ENCODE measurements around the gene TAS2R43.
"Not testable (repeated sequence)": the region's sequence is repeated elsewhere in the genome, so short reads cannot be mapped to it uniquely, and the experiment has no call there.

TAS2R43 gene

DNA sequence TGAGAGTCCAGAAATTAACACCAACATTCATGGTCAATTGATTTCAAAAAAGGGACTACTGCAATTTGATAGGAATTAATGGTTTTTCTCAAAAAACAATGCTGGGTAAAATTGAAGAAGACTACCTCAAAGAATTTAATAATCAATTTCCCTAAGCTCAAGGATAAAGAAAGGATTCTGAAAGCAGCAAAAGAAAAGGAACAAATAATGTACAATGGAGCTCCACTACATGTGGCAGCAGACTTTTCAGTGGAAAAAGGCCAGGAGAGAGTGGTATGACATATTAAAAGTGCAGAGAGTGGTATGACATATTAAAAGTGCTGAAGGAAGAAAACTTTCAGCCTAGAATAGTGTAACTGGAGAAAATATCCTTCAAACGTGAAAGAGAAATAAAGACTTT, 15.6 kb upstream of the TAS2R43 start:
- Histone ChIP-seq H3K4me3 (ENCODE audit: low read depth, low read length) (no peak overlapping the region), H3K9me3 (ENCODE audit: control insufficient read depth, insufficient read depth, low read depth, low read length) (no peaks in the 10 kb centered on the region), H3K4me1 (ENCODE audit: control insufficient read depth, insufficient read depth, low read length) (no peaks in the 10 kb centered on the region), H3K36me3 (ENCODE audit: control insufficient read depth in 2 of 2, insufficient read depth in 1 of 2, low read length in 2 of 2) (peaks cover 0 to 4% of the 10 kb centered on the region in 2 experiments; a peak in 1 of 3 replicates), H3K27ac (ENCODE audit: extremely low read depth, low read depth, low read length) (no peak overlapping the region)
- TF ChIP-seq SP2 (tag by site-specific recombination; IDR thresholded peaks at IDR 0.05) (no peak), ZNF133 (tag by site-specific recombination; IDR thresholded peaks at IDR 0.05) (peak; percentile 73)
- POLR2A ChIA-PET, result no interaction called here
- CTCF ChIA-PET, result no interaction called here

- H3K36me3 ChIP-seq (ENCODE audit: control insufficient read depth in 2 of 2, insufficient read depth in 1 of 2, low read length in 2 of 2), result peaks cover 0 to 4% of the 10 kb centered on the region in 2 experiments; a peak in 1 of 3 replicates
- H3K4me1 ChIP-seq (ENCODE audit: control insufficient read depth, insufficient read depth, low read length), result no peaks in the 10 kb centered on the region
- no peak for TF ChIP-seq ZNF76 (tag by site-specific recombination; IDR thresholded peaks at IDR 0.05; ENCODE audit: borderline replicate concordance, low read depth)
- TF ChIP-seq ZNF785 (tag by site-specific recombination; IDR thresholded peaks at IDR 0.05), result no peak
- no peaks in the 10 kb centered on the region for H3K9me3 ChIP-seq (ENCODE audit: control insufficient read depth, insufficient read depth, low read depth, low read length)
- H3K4me3 ChIP-seq (ENCODE audit: low read depth, low read length), result no peak overlapping the region
- H3K27ac ChIP-seq (ENCODE audit: extremely low read depth, low read depth, low read length), result no peak overlapping the region
- ChIA-PET POLR2A (no interaction called here), CTCF (no interaction called here)
Measured at GRCh38 chr12:11106288-11106687, 14.2 kb upstream of the TAS2R43 start.

- Histone ChIP-seq H3K4me3 (ENCODE audit: low read depth, low read length) (no peak overlapping the region), H3K27ac (ENCODE audit: extremely low read depth, low read depth, low read length) (no peak overlapping the region), H3K36me3 (ENCODE audit: control insufficient read depth in 2 of 2, insufficient read depth in 1 of 2, low read length in 2 of 2) (peaks cover 0 to 4% of the 10 kb centered on the region in 2 experiments; a peak in 1 of 3 replicates), H3K9me3 (ENCODE audit: control insufficient read depth, insufficient read depth, low read depth, low read length) (no peaks in the 10 kb centered on the region), H3K4me1 (ENCODE audit: control insufficient read depth, insufficient read depth, low read length) (no peaks in the 10 kb centered on the region)
- TF ChIP-seq HOXC10 (CRISPR knock-in tag; IDR thresholded peaks at IDR 0.05) (no peak), ZNF26 (tag by site-specific recombination; IDR thresholded peaks at IDR 0.05) (no peak), ZFP3 (tag by site-specific recombination; IDR thresholded peaks at IDR 0.05; ENCODE audit: low read depth) (no peak)
- TF ChIP-seq, protein P1, sequence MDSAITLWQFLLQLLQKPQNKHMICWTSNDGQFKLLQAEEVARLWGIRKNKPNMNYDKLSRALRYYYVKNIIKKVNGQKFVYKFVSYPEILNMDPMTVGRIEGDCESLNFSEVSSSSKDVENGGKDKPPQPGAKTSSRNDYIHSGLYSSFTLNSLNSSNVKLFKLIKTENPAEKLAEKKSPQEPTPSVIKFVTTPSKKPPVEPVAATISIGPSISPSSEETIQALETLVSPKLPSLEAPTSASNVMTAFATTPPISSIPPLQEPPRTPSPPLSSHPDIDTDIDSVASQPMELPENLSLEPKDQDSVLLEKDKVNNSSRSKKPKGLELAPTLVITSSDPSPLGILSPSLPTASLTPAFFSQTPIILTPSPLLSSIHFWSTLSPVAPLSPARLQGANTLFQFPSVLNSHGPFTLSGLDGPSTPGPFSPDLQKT (IDR thresholded peaks at IDR 0.05; ENCODE audit: borderline replicate concordance, low read depth, low read length), result no peak
- POLR2A ChIA-PET, result no interaction called here
- CTCF ChIA-PET, result no interaction called here
Measured at GRCh38 chr12:11105546-11105945, 13.4 kb upstream of the TAS2R43 start.

- H3K27ac ChIP-seq (ENCODE audit: extremely low read depth, low read depth, low read length); H3K4me1 ChIP-seq (ENCODE audit: control insufficient read depth, insufficient read depth, low read length); H3K9me3 ChIP-seq (ENCODE audit: control insufficient read depth, insufficient read depth, low read depth, low read length); CTCF ChIA-PET; POLR2A ChIA-PET; H3K36me3 ChIP-seq (ENCODE audit: control insufficient read depth in 2 of 2, insufficient read depth in 1 of 2, low read length in 2 of 2); H3K4me3 ChIP-seq (ENCODE audit: low read depth, low read length): not testable (repeated sequence)
Measured at GRCh38 chr12:11094910-11095309, 2.8 kb upstream of the TAS2R43 start.

- Histone ChIP-seq H3K27ac (ENCODE audit: extremely low read depth, low read depth, low read length) (no peak overlapping the region), H3K4me1 (ENCODE audit: control insufficient read depth, insufficient read depth, low read length) (no peaks in the 10 kb centered on the region), H3K36me3 (ENCODE audit: control insufficient read depth in 2 of 2, insufficient read depth in 1 of 2, low read length in 2 of 2) (no peaks in the 10 kb centered on the region), H3K9me3 (ENCODE audit: control insufficient read depth, insufficient read depth, low read depth, low read length) (no peaks in the 10 kb centered on the region), H3K4me3 (ENCODE audit: low read depth, low read length) (no peak overlapping the region)
- CTCF ChIA-PET, result no interaction called here
- POLR2A ChIA-PET, result no interaction called here
- TF ChIP-seq GFI1B (tag by site-specific recombination; IDR thresholded peaks at IDR 0.05) (no peak), ZNF549 (tag by site-specific recombination; IDR thresholded peaks at IDR 0.05) (no peak), ZNF747 (tag by site-specific recombination; IDR thresholded peaks at IDR 0.05) (no peak)
- TF ChIP-seq, protein P2, sequence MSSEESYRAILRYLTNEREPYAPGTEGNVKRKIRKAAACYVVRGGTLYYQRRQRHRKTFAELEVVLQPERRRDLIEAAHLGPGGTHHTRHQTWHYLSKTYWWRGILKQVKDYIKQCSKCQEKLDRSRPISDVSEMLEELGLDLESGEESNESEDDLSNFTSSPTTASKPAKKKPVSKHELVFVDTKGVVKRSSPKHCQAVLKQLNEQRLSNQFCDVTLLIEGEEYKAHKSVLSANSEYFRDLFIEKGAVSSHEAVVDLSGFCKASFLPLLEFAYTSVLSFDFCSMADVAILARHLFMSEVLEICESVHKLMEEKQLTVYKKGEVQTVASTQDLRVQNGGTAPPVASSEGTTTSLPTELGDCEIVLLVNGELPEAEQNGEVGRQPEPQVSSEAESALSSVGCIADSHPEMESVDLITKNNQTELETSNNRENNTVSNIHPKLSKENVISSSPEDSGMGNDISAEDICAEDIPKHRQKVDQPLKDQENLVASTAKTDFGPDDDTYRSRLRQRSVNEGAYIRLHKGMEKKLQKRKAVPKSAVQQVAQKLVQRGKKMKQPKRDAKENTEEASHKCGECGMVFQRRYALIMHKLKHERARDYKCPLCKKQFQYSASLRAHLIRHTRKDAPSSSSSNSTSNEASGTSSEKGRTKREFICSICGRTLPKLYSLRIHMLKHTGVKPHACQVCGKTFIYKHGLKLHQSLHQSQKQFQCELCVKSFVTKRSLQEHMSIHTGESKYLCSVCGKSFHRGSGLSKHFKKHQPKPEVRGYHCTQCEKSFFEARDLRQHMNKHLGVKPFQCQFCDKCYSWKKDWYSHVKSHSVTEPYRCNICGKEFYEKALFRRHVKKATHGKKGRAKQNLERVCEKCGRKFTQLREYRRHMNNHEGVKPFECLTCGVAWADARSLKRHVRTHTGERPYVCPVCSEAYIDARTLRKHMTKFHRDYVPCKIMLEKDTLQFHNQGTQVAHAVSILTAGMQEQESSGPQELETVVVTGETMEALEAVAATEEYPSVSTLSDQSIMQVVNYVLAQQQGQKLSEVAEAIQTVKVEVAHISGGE (tag by site-specific recombination; conservative IDR thresholded peaks at IDR 0.05; ENCODE audit: low read depth), result no peak
- TF ChIP-seq, protein P3, sequence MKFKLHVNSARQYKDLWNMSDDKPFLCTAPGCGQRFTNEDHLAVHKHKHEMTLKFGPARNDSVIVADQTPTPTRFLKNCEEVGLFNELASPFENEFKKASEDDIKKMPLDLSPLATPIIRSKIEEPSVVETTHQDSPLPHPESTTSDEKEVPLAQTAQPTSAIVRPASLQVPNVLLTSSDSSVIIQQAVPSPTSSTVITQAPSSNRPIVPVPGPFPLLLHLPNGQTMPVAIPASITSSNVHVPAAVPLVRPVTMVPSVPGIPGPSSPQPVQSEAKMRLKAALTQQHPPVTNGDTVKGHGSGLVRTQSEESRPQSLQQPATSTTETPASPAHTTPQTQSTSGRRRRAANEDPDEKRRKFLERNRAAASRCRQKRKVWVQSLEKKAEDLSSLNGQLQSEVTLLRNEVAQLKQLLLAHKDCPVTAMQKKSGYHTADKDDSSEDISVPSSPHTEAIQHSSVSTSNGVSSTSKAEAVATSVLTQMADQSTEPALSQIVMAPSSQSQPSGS (tag by site-specific recombination; IDR thresholded peaks at IDR 0.05; ENCODE audit: low read depth), result no peak
Measured at GRCh38 chr12:11089246-11089645, 2.9 kb downstream of the TAS2R43 start.

Measured in HEK293 (cell line).